ENCODE measurements around the gene OR2D2.
A peak's percentile ranks its signal among the peaks of the same experiment; 100 is the strongest.

Gene OR2D2

GRCh38 chr11:6892400-6892799 is at the start of gene OR2D2:
Gene OR2D2 (minus strand): TSS chr11:6892500. CDS start chr11:6892500, 0 bp downstream.
- H3K4me3 ChIP-seq (ENCODE audit: low read depth, low read length), result no peak within 1 kb of the TSS
- in situ Hi-C loops (cut with HindIII; ENCODE audit: low sequenced_read_pairs), result no loop called here
- no peak for DNase-seq (ENCODE audit: low read depth, low spot score)
- TF ChIP-seq, protein P1, sequence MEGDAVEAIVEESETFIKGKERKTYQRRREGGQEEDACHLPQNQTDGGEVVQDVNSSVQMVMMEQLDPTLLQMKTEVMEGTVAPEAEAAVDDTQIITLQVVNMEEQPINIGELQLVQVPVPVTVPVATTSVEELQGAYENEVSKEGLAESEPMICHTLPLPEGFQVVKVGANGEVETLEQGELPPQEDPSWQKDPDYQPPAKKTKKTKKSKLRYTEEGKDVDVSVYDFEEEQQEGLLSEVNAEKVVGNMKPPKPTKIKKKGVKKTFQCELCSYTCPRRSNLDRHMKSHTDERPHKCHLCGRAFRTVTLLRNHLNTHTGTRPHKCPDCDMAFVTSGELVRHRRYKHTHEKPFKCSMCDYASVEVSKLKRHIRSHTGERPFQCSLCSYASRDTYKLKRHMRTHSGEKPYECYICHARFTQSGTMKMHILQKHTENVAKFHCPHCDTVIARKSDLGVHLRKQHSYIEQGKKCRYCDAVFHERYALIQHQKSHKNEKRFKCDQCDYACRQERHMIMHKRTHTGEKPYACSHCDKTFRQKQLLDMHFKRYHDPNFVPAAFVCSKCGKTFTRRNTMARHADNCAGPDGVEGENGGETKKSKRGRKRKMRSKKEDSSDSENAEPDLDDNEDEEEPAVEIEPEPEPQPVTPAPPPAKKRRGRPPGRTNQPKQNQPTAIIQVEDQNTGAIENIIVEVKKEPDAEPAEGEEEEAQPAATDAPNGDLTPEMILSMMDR (IDR thresholded peaks at IDR 0.05; ENCODE audit: low read depth, low read length), result no peak

- DNase-seq (ENCODE audit: low read depth, low spot score), result no peak
- in situ Hi-C loops (cut with HindIII; ENCODE audit: low sequenced_read_pairs), result no loop called here
- TF ChIP-seq, protein P1 (IDR thresholded peaks at IDR 0.05; ENCODE audit: low read depth, low read length), result no peak
- H3K4me3 ChIP-seq (ENCODE audit: low read depth, low read length), result no peak overlapping the region
Observed at GRCh38 chr11:6941970-6942369, 49.7 kb upstream of the OR2D2 start.

- TF ChIP-seq, protein P1 (IDR thresholded peaks at IDR 0.05; ENCODE audit: low read depth, low read length), result no peak
- H3K4me3 ChIP-seq (ENCODE audit: low read depth, low read length), result no peak overlapping the region
Observed at GRCh38 chr11:6932145-6932544, 39.8 kb upstream of the OR2D2 start.

GRCh38 chr11:6931146-6931713 is 38.9 kb upstream of the OR2D2 start:
- in situ Hi-C loops (cut with HindIII; ENCODE audit: low sequenced_read_pairs), result no loop called here
- no peak overlapping the region for H3K4me3 ChIP-seq (ENCODE audit: low read depth, low read length)
- DNase-seq (ENCODE audit: low read depth, low spot score), result no peak
- TF ChIP-seq, protein P1 (IDR thresholded peaks at IDR 0.05; ENCODE audit: low read depth, low read length), result no peak

More at GRCh38 chr11:6932145-6932544, 39.8 kb upstream of the OR2D2 start:
- no peak for DNase-seq (ENCODE audit: low read depth, low spot score)
- in situ Hi-C loops (cut with HindIII; ENCODE audit: low sequenced_read_pairs), result no loop called here

GRCh38 chr11:6928916-6929315 is 36.6 kb upstream of the OR2D2 start:
- TF ChIP-seq, protein P1 (IDR thresholded peaks at IDR 0.05; ENCODE audit: low read depth, low read length), result no peak
- no peak overlapping the region for H3K4me3 ChIP-seq (ENCODE audit: low read depth, low read length)
- no peak for DNase-seq (ENCODE audit: low read depth, low spot score)
- in situ Hi-C loops (cut with HindIII; ENCODE audit: low sequenced_read_pairs), result no loop called here

GRCh38 chr11:6927030-6927617 is 34.8 kb upstream of the OR2D2 start:
- H3K4me3 ChIP-seq (ENCODE audit: low read depth, low read length), result peak overlapping the region; percentile 76
- TF ChIP-seq, protein P1 (IDR thresholded peaks at IDR 0.05; ENCODE audit: low read depth, low read length), result no peak
- no peak for DNase-seq (ENCODE audit: low read depth, low spot score)
- in situ Hi-C loops (cut with HindIII; ENCODE audit: low sequenced_read_pairs), result no loop called here
